SH-SY5Y (cell line): ENCODE results near the gene C4orf36.

Source experiments
- GATA2 ChIP-seq: IDR thresholded peaks from 2 replicates; pipeline ENCODE4 v1.6.1; 2011; ENCODE audit warnings: mild to moderate bottlenecking, low read depth, low read length
- GATA3 ChIP-seq: IDR thresholded peaks from 2 replicates; pipeline ENCODE4 v1.6.1; 2011; ENCODE audit warnings: low read depth, mild to moderate bottlenecking, low read length, moderate library complexity

- TF ChIP-seq GATA2 (no peak), GATA3 (no peak)
Observed at GRCh38 chr4:86892636-86892960, 376 bp upstream of the C4orf36 start.
